Body of pancreas (tissue), 4 donors: Measurements from ENCODE around the gene PHLDB3. TPM values are rescaled to one million over a fixed set of nuclear protein-coding genes. Genes with fewer than 3 reads are reported as not detected.

Source experiments
- ATAC-seq: fragments of 150-250 bp; one replicate; pipeline ENCODE4 v1.9.1; 2016
- DNase-seq, 4 donors: peaks; one replicate each; pipeline ENCODE4 v3.0.0-alpha.2; 2019
- H3K27ac ChIP-seq, 4 donors: fragments of 200-600 bp; sonication (generic); 1 replicate in 3 of 4; 2 replicates in 1 of 4; pipeline versions ENCODE4 v1.5.1 to v1.6.1; 2016 to 2019; ENCODE audit warnings: mild to moderate bottlenecking in 1 of 4, mixed read lengths in 1 of 4, moderate library complexity in 1 of 4
- H3K27me3 ChIP-seq, 2 donors: fragments of 200-600 bp; sonication (generic); one replicate each; pipeline ENCODE4 v1.6.0; 2016; ENCODE audit warnings: mild to moderate bottlenecking in 1 of 2
- H3K36me3 ChIP-seq, 2 donors: fragments of 200-600 bp; sonication (generic); replicated peaks in 1 of 2; 2 replicates each; pipeline ENCODE4 v1.5.1; 2016; ENCODE audit warnings: low read depth in 2 of 2; ENCODE audit not compliant: insufficient read depth in 1 of 2
- H3K4me1 ChIP-seq: fragments of 200-600 bp; sonication (generic); one replicate; pipeline ENCODE4 v1.6.0; 2016
- H3K4me3 ChIP-seq, 2 donors: fragments of 200-600 bp; sonication (generic); 1 replicate in 1 of 2; 2 replicates in 1 of 2; pipeline ENCODE4 v1.5.1; 2016 to 2019
- H3K9me3 ChIP-seq, 3 donors: fragments of 200-600 bp; sonication (generic); 1 replicate in 2 of 3; 2 replicates in 1 of 3; pipeline ENCODE4 v1.5.1; 2016
- CTCF ChIP-seq, 7 experiments: fragments of 450-650 bp in 4 of 7; fragments of 200-600 bp in 3 of 7; sonication (generic) in 3 of 7; IDR thresholded peaks; one replicate each; pipeline ENCODE4 v1.5.1; 2016 to 2019; ENCODE audit warnings: antibody characterized with exemption in 7 of 7
- POLR2A ChIP-seq, 3 donors: fragments of 450-650 bp; IDR thresholded peaks; one replicate each; pipeline ENCODE4 v1.6.1; 2016; ENCODE audit warnings: antibody characterized with exemption in 3 of 3, mild to moderate bottlenecking in 2 of 3
- WGBS, 2 donors: methylation state at CpG; one replicate each; pipeline ENCODE4 v1.1.5; 2017; 5-methylcytosine and 5-hydroxymethylcytosine counted together
- intact Hi-C: fragments of 100-400 bp; cut with DNase I; formaldehyde crosslinking; loops from one replicate; pipeline ENCODE4 v1.15.1; 2023
- total RNA-seq, 2 donors: library from RNA; depleted of rRNA; stranded (reverse); fragments of >200 nt; gene quantifications; one replicate each; pipeline ENCODE4 v1.1.0, GENCODE V29; 2016

Gene PHLDB3
- total RNA-seq, 2 donors from 2014 or later: 14.5 to 16.9 TPM

GRCh38 chr19:43470288-43470687 is 34.3 kb downstream of the PHLDB3 start:
- Histone ChIP-seq H3K27ac (no peak overlapping the region), H3K27me3 (peaks cover 0 to 4% of the 10 kb centered on the region in 2 donors), H3K4me3 (no peak overlapping the region), H3K9me3 (no peaks in the 10 kb centered on the region), H3K4me1 (peaks cover 10% of the 10 kb centered on the region), H3K36me3 (no peaks in the 10 kb centered on the region)
- WGBS, 2 donors: 66 to 68% methylated on average over 10 of the region's 10 CpGs
- intact Hi-C loops: no loop called here
- TF ChIP-seq CTCF (IDR thresholded peaks at IDR 0.05) (no peak), POLR2A (IDR thresholded peaks at IDR 0.05) (no peak)
- no peak for ATAC-seq
- no peak for DNase-seq

GRCh38 chr19:43469160-43469480 is 35.4 kb downstream of the PHLDB3 start:
- 38 to 43% methylated on average over 1 of the region's 1 CpG for WGBS, 2 donors
- H3K4me1 ChIP-seq: peaks cover 5% of the 10 kb centered on the region
- no peak for TF ChIP-seq POLR2A (IDR thresholded peaks at IDR 0.05)
- no peak for TF ChIP-seq CTCF (IDR thresholded peaks at IDR 0.05)
- no peak for DNase-seq
- no peaks in the 10 kb centered on the region for H3K36me3 ChIP-seq
- H3K27me3 ChIP-seq: peaks cover 0 to 7% of the 10 kb centered on the region in 2 donors
- intact Hi-C loops: no loop called here
- no peak overlapping the region for H3K4me3 ChIP-seq
- no peaks in the 10 kb centered on the region for H3K9me3 ChIP-seq
- ATAC-seq: no peak
- no peak overlapping the region for H3K27ac ChIP-seq

- Histone ChIP-seq H3K27ac (no peak overlapping the region), H3K4me1 (peaks cover 10% of the 10 kb centered on the region), H3K4me3 (no peak overlapping the region), H3K36me3 (no peaks in the 10 kb centered on the region), H3K9me3 (no peaks in the 10 kb centered on the region), H3K27me3 (peaks cover 0 to 7% of the 10 kb centered on the region in 2 donors)
- ATAC-seq (no peak), DNase-seq (no peak)
- intact Hi-C loops: no loop called here
- TF ChIP-seq CTCF (IDR thresholded peaks at IDR 0.05): no peak
- 88 to 96% methylated on average over 4 of the region's 4 CpGs for WGBS, 2 donors
These were observed 36.0 kb downstream of the PHLDB3 start for GRCh38 chr19:43468354-43469159.

- no peak overlapping the region for H3K4me3 ChIP-seq
- H3K27ac ChIP-seq: no peak overlapping the region
- H3K9me3 ChIP-seq: no peaks in the 10 kb centered on the region
- H3K36me3 ChIP-seq: no peaks in the 10 kb centered on the region
- no peak for DNase-seq
- no peak for ATAC-seq
- H3K4me1 ChIP-seq: peaks cover 14% of the 10 kb centered on the region
- 73 to 80% methylated on average over 4 of the region's 4 CpGs for WGBS, 2 donors
- H3K27me3 ChIP-seq: peaks cover 0 to 7% of the 10 kb centered on the region in 2 donors
- intact Hi-C loops: no loop called here
- TF ChIP-seq CTCF (IDR thresholded peaks at IDR 0.05) (no peak), POLR2A (IDR thresholded peaks at IDR 0.05) (no peak)
These were observed 36.8 kb downstream of the PHLDB3 start for GRCh38 chr19:43467730-43468129.

GRCh38 chr19:43467276-43467675 is 37.3 kb downstream of the PHLDB3 start:
- no peak for DNase-seq
- Histone ChIP-seq H3K36me3 (no peaks in the 10 kb centered on the region), H3K4me3 (no peak overlapping the region), H3K27me3 (peaks cover 0 to 7% of the 10 kb centered on the region in 2 donors), H3K4me1 (peaks cover 15% of the 10 kb centered on the region), H3K9me3 (no peaks in the 10 kb centered on the region), H3K27ac (no peak overlapping the region)
- no peak for TF ChIP-seq CTCF (IDR thresholded peaks at IDR 0.05)
- no peak for TF ChIP-seq POLR2A (IDR thresholded peaks at IDR 0.05)
- ATAC-seq: no peak
- intact Hi-C loops: no loop called here
- 66 to 79% methylated on average over 6 of the region's 6 CpGs for WGBS, 2 donors
